Epithelial cell of proximal tubule (primary cell): ENCODE measurements around the gene R3HCC1L. TPM values are rescaled to one million over a fixed set of nuclear protein-coding genes. Genes with fewer than 3 reads are reported as not detected.

ENCODE experiments used
- DNase-seq: peaks from one replicate; pipeline ENCODE4 v3.0.0-alpha.2; 2011; ENCODE audit warnings: low read depth
- H3K4me3 ChIP-seq: 2 replicates; pipeline ENCODE4 v1.5.1; 2011; ENCODE audit warnings: low read depth, mild to moderate bottlenecking, low read length
- CTCF ChIP-seq: conservative IDR thresholded peaks from 2 replicates; pipeline ENCODE4 v1.5.1; 2012; ENCODE audit warnings: low read depth, mild to moderate bottlenecking, low read length
- total RNA-seq: library from RNA; depleted of rRNA; stranded (reverse); fragments of >200 nt; gene quantifications from 2 replicates; pipeline ENCODE4 v1.2.3, GENCODE V29; 2015

The R3HCC1L gene
- total RNA-seq, 1 donor from 2014 or later: 8.6 TPM

- TF ChIP-seq CTCF: no peak
- no peak overlapping the region for H3K4me3 ChIP-seq
- DNase-seq: no peak
Observed at GRCh38 chr10:98096731-98097130, 37.7 kb upstream of the R3HCC1L start.

DNA sequence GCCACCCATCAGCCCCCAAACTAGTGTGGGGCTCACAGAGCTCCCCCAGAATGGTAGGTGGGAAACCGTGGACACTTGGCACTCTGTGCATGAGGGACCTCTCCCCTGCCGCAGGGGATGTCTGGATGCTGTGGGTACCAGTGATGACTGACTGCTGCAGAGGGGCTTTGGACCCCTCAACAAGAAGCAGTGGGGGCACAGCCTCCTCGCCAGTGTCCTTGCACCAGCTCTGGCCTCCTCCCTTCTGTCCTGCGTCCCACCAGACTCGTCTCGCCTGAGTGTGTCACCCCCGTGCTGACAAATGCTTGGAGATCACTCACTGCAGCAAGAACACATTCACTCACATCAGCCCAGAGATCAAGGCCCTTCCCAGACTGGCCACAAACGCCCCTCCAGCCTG is 37.3 kb upstream of the R3HCC1L start:
- no peak overlapping the region for H3K4me3 ChIP-seq
- no peak for DNase-seq
- no peak for TF ChIP-seq CTCF

DNA sequence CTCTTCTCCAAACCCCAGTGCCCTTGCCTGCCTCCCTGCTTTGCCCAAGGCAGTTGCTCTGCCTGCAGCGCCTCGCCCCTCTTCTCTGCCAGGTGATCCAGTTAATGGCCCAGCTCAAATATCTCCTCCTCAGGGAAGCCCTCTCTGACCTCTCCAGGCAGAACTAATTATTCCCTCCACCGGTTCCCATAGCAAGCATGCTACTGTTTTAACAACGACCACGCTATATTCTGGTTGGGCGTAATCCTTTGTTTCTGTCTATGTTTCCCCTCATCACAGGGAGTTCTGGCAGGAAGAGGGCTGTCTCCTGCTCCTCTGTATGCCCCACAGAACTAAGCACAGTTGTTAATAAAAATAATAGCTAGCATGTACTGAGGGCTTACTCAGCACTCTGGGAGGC is 36.8 kb upstream of the R3HCC1L start:
- TF ChIP-seq CTCF: no peak

GRCh38 chr10:98098247-98098646 is 36.2 kb upstream of the R3HCC1L start:
- no peak for TF ChIP-seq CTCF
- no peak for DNase-seq
- no peak overlapping the region for H3K4me3 ChIP-seq

More for the DNA sequence above, 36.8 kb upstream of the R3HCC1L start:
- no peak overlapping the region for H3K4me3 ChIP-seq
- no peak for DNase-seq

DNA sequence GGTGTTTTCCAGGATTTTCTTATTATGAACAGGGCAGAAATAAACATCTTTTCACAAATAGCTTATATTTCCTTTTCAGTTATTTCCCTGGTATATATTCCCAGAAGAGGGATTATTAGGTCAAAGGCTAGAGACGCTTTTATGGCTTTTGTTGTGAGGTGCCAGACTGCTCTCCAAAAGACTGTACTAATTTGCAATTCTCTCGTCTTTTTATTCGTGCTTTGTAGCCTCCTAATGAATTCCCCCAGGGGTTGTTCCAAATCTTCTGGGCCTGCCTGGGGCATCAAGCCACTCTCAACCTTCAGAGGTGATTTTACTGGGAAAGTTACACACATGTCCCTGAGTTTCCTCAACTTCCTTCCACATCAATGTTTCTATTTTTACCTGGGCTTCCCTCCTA is 34.0 kb upstream of the R3HCC1L start:
- no peak for TF ChIP-seq CTCF
- no peak overlapping the region for H3K4me3 ChIP-seq
- no peak for DNase-seq

GRCh38 chr10:98101366-98101765 is 33.1 kb upstream of the R3HCC1L start:
- H3K4me3 ChIP-seq: no peak overlapping the region
- TF ChIP-seq CTCF: no peak
- DNase-seq: no peak

DNA sequence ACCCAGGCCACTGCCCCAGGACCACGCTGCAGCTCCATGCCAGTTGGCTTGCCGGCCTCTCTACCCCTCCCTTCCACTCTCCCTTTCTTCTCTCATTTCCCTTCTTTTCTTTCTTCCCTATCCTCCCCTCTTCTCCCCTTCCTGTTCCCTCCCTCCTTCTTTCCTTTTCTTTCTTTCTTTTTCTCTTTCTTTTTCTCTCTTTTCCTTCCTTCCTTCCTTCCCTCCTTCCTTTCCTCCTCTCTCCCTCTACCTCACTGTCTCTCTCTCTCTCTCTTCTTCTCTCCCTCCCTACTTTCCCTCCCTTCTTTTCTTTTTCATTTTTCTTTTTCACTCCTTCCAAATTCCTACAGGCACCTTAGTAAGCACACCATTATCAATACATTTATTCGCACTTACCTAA is 30.3 kb upstream of the R3HCC1L start:
- no peak for DNase-seq
- H3K4me3 ChIP-seq: no peak overlapping the region
- TF ChIP-seq CTCF: no peak
